K562 (cell line): ENCODE results near the gene CSF1. TPM values are rescaled to one million over a fixed set of nuclear protein-coding genes. Genes with fewer than 3 reads are reported as not detected.

Experiments
- ATAC-seq: fragments of 200-7000 bp; cut with Tn5 transposase; 3 replicates; pipeline ENCODE4 v1.9.1; 2020; ENCODE audit warnings: moderate library complexity
- BruUV-seq: library from RNA; stranded (reverse); fragments of 400-500 nt; replicated peaks from 2 replicates; lab custom pipeline; 2021; lab: Mats Ljungman, UMichigan
- CTCF ChIA-PET: fragments of 300-600 bp; formaldehyde crosslinking; extraction: SDS; loops from one replicate; lab custom pipeline; 2021; ENCODE audit warnings: low intra/inter-chr PET ratio; lab: Yijun Ruan, JAX
- POLR2A ChIA-PET: fragments of 300-600, 350-650 bp; sonication (Branson Sonifier 250); formaldehyde crosslinking; extraction: SDS; loops from one replicate; lab custom pipeline; 2021; ENCODE audit warnings: antibody characterized with exemption, inconsistent platforms; lab: Yijun Ruan, JAX
- DNase-seq, 4 experiments: peaks; one replicate each; pipeline versions ENCODE4 v3.0.0 to v3.0.0-alpha.2; 2011 to 2018; ENCODE audit warnings: low spot score in 3 of 4, mixed read lengths in 3 of 4; ENCODE audit errors: extremely low read depth in 1 of 4
- FAIRE-seq: peaks from 2 replicates; lab custom pipeline; 2011; peaks lifted over from hg19 to GRCh38; lab: Jason Lieb, UNC
- H2AFZ ChIP-seq: 2 replicates; pipeline ENCODE4 v1.6.0; 2011; ENCODE audit warnings: low read depth, low read length, control low read depth, inconsistent platforms
- H3K27ac ChIP-seq: fragments of 200-600 bp; 3 replicates; pipeline ENCODE4 v1.8.0; 2011; ENCODE audit warnings: low read depth, mild to moderate bottlenecking, control low read depth, inconsistent platforms, low read length, moderate library complexity, mixed read lengths; ENCODE audit errors: extremely low read depth
- H3K27me3 ChIP-seq, 2 experiments: fragments of 300-600 bp in 1 of 2; 2 replicates in 1 of 2; 3 replicates in 1 of 2; pipeline versions ENCODE4 v1.6.0 to v1.8.0; 2011; ENCODE audit warnings: inconsistent platforms in 2 of 2, low read length in 2 of 2, mild to moderate bottlenecking in 1 of 2, mixed read lengths in 1 of 2, moderate library complexity in 1 of 2; ENCODE audit not compliant: control insufficient read depth in 2 of 2, insufficient read depth in 2 of 2
- H3K36me3 ChIP-seq: fragments of 300-600 bp; 3 replicates; pipeline ENCODE4 v1.8.0; 2011; ENCODE audit warnings: mild to moderate bottlenecking, low read length, inconsistent platforms; ENCODE audit not compliant: control insufficient read depth, insufficient read depth
- H3K4me1 ChIP-seq, 2 experiments: fragments of 200-600 bp in 1 of 2; replicated peaks in 1 of 2; 2 replicates in 1 of 2; 3 replicates in 1 of 2; pipeline versions ENCODE4 v1.5.1 to v1.8.0; 2011; ENCODE audit warnings: inconsistent platforms in 2 of 2, low read length in 2 of 2, mild to moderate bottlenecking in 1 of 2, mixed read lengths in 1 of 2, moderate library complexity in 1 of 2; ENCODE audit not compliant: control insufficient read depth in 2 of 2, insufficient read depth in 2 of 2
- H3K4me2 ChIP-seq: 2 replicates; pipeline ENCODE4 v1.6.1; 2011; ENCODE audit warnings: low read length, control low read depth, inconsistent platforms, mixed read lengths; ENCODE audit not compliant: insufficient read depth
- H3K4me3 ChIP-seq: fragments of 200-600 bp; sonication (generic), shearing (Covaris generic); 2 replicates; pipeline ENCODE4 v1.5.1; 2016; ENCODE audit warnings: control low read depth, inconsistent platforms
- H3K79me2 ChIP-seq: fragments of 200-600 bp; 3 replicates; pipeline ENCODE4 v1.8.0; 2011; ENCODE audit warnings: low read length, inconsistent platforms; ENCODE audit not compliant: control insufficient read depth, insufficient read depth
- H3K9ac ChIP-seq, 2 experiments: 2 replicates each; pipeline versions ENCODE4 v1.6.0 to v1.6.1; 2011; ENCODE audit warnings: low read depth in 2 of 2, low read length in 2 of 2, control low read depth in 1 of 2, inconsistent platforms in 1 of 2, mild to moderate bottlenecking in 1 of 2, mixed read lengths in 1 of 2; ENCODE audit not compliant: insufficient read depth in 1 of 2
- H3K9me1 ChIP-seq: one replicate; pipeline ENCODE4 v1.6.0; 2011; ENCODE audit warnings: inconsistent platforms, mild to moderate bottlenecking, low read length, moderate library complexity; ENCODE audit not compliant: control insufficient read depth, insufficient read depth
- H3K9me3 ChIP-seq: replicated peaks from 2 replicates; pipeline ENCODE4 v1.5.1; 2011; ENCODE audit warnings: low read depth, low read length, inconsistent platforms; ENCODE audit not compliant: control insufficient read depth, insufficient read depth
- H4K20me1 ChIP-seq: replicated peaks from 2 replicates; pipeline ENCODE4 v1.6.1; 2011; ENCODE audit warnings: low read length, inconsistent platforms, mixed read lengths; ENCODE audit not compliant: control insufficient read depth, insufficient read depth
- BRF1 ChIP-seq: IDR thresholded peaks from 3 replicates; pipeline ENCODE4 v1.6.1; 2011; ENCODE audit warnings: borderline replicate concordance, mild to moderate bottlenecking; ENCODE audit not compliant: insufficient read length; ENCODE audit errors: extremely low read depth
- CEBPG ChIP-seq, 3 experiments: fragments of 200-800 bp in 1 of 3; sonication (Bioruptor generic) in 1 of 3; sonication (generic) in 1 of 3; formaldehyde crosslinking in 1 of 3; IDR thresholded peaks in 2 of 3; conservative IDR thresholded peaks in 1 of 3; 2 replicates each; pipeline versions ENCODE4 v1.6.1 to v1.8.0; 2016 to 2022; ENCODE audit warnings: missing compliant biosample characterization in 2 of 3, missing genetic modification characterization in 2 of 3, mild to moderate bottlenecking in 1 of 3, missing genetic modification reagents in 1 of 3
- ELF4 ChIP-seq: fragments of 450-650 bp; formaldehyde crosslinking; IDR thresholded peaks from 2 replicates; pipeline ENCODE4 v1.4.0; 2022; ENCODE audit warnings: missing genetic modification characterization
- HCFC1 ChIP-seq: IDR thresholded peaks from 2 replicates; pipeline ENCODE4 v1.6.1; 2012; ENCODE audit warnings: low read depth, low read length, improper control_type of control experiment
- MAZ ChIP-seq, 2 experiments: fragments of 450-650 bp in 1 of 2; sonication (generic) in 1 of 2; formaldehyde crosslinking; IDR thresholded peaks in 1 of 2; conservative IDR thresholded peaks in 1 of 2; 2 replicates each; pipeline versions ENCODE4 v1.4.0 to v1.5.0; 2020; ENCODE audit warnings: mild to moderate bottlenecking in 1 of 2, missing genetic modification reagents in 1 of 2
- MED1 ChIP-seq: sonication (generic); formaldehyde crosslinking; IDR thresholded peaks from 2 replicates; pipeline ENCODE4 v1.8.1; 2023; ENCODE audit warnings: missing genetic modification reagents, borderline replicate concordance
- MIER1 ChIP-seq: fragments of 450-650 bp; IDR thresholded peaks from 2 replicates; pipeline ENCODE4 v1.6.1; 2016; ENCODE audit warnings: antibody characterized with exemption, mild to moderate bottlenecking, low read depth
- RBFOX2 ChIP-seq: fragments of 200-400 bp; formaldehyde crosslinking; IDR thresholded peaks from 2 replicates; pipeline ENCODE4 v1.6.1; 2017; ENCODE audit warnings: low read depth, mild to moderate bottlenecking, low read length, moderate library complexity
- SIN3B ChIP-seq: fragments of 450-650 bp; IDR thresholded peaks from 2 replicates; pipeline ENCODE4 v1.6.1; 2017; ENCODE audit warnings: low read depth, mild to moderate bottlenecking, moderate library complexity
- SMARCA4 ChIP-seq: fragments of 450-650 bp; IDR thresholded peaks from 2 replicates; pipeline ENCODE4 v1.6.1; 2016
- ZEB2 ChIP-seq: fragments of 450-650 bp; IDR thresholded peaks from 2 replicates; pipeline ENCODE4 v1.6.1; 2016
- ZNF165 ChIP-seq: fragments of 250-450 bp; sonication (Bioruptor Pico); IDR thresholded peaks from 2 replicates; pipeline ENCODE4 v1.4.0; 2020; ENCODE audit warnings: borderline replicate concordance
- ZNF174 ChIP-seq: fragments of 250-450 bp; sonication (Bioruptor Pico); IDR thresholded peaks from 2 replicates; pipeline ENCODE4 v1.4.0; 2020; ENCODE audit warnings: mild to moderate bottlenecking
- ZNF253 ChIP-seq: fragments of 250-450 bp; sonication (Bioruptor Pico); conservative IDR thresholded peaks from 2 replicates; pipeline ENCODE4 v1.6.1; 2021; ENCODE audit warnings: mild to moderate bottlenecking
- WGBS: fragments of 100-300 bp; shearing (Covaris generic); methylation state at CpG from one replicate; pipeline ENCODE4 v1.1.6; 2016; ENCODE audit warnings: low coverage, mixed read lengths; ENCODE audit not compliant: insufficient coverage; ENCODE audit errors: missing lambda C conversion rate; 5-methylcytosine and 5-hydroxymethylcytosine counted together
- in situ Hi-C: fragments of 300-500 bp; cut with MboI; formaldehyde crosslinking; loops from 4 replicates; pipeline ENCODE4 v1.15.0; 2018; ENCODE audit warnings: inconsistent platforms, mixed read lengths
- intact Hi-C: fragments of 100-400 bp; cut with micrococcal nuclease; formaldehyde crosslinking; loops from 2 replicates; pipeline ENCODE4 v1.14.2; 2022
- polyA plus RNA-seq, 8 experiments: library from polyadenylated mRNA; depleted of rRNA in 4 of 8; stranded (reverse) in 5 of 8; unstranded in 3 of 8; fragments of >200 nt; fragmentation: Nextera tagmentation in 2 of 8; fragmentation: Illumina TruSeq in 1 of 8; extraction: Ambion mirVana in 2 of 8; extraction: Trizol in 1 of 8; gene quantifications; 2 replicates each; pipeline versions ENCODE4 v1.2.1 to v1.2.3, GENCODE V29; 2011 to 2014; ENCODE audit warnings: inconsistent platforms in 1 of 8, missing spikeins in 1 of 8
- total RNA-seq, 7 experiments: library from RNA; depleted of rRNA in 6 of 7; stranded (reverse); fragments of >200 nt in 6 of 7; fragmentation: Illumina TruSeq in 2 of 7; extraction: Trizol in 2 of 7; gene quantifications; 2 replicates each; pipeline versions ENCODE4 v1.2.1 to v1.2.3, GENCODE V29; 2011 to 2021; ENCODE audit warnings: low replicate concordance in 1 of 7
- TF ChIP-seq, protein P1 (sequence below): fragments of 450-650 bp; formaldehyde crosslinking; conservative IDR thresholded peaks from 2 replicates; pipeline ENCODE4 v1.4.0; 2022; ENCODE audit warnings: mild to moderate bottlenecking, missing genetic modification characterization
- TF ChIP-seq, protein P2 (sequence below): sonication (generic); formaldehyde crosslinking; IDR thresholded peaks from 2 replicates; pipeline ENCODE4 v1.8.0; 2022; ENCODE audit warnings: mild to moderate bottlenecking, low read depth, missing genetic modification reagents
- TF ChIP-seq, protein P3 (sequence below): fragments of 450-650 bp; IDR thresholded peaks from 2 replicates; pipeline ENCODE4 v1.6.1; 2016; ENCODE audit warnings: borderline replicate concordance

The CSF1 gene
- total and polyA plus RNA-seq, 9 of the 15 experiments (the other 6 are each of a cell fraction or from before 2014, with no cell fraction given): 0.18 to 11.8 (median 2.8) TPM

DNA sequence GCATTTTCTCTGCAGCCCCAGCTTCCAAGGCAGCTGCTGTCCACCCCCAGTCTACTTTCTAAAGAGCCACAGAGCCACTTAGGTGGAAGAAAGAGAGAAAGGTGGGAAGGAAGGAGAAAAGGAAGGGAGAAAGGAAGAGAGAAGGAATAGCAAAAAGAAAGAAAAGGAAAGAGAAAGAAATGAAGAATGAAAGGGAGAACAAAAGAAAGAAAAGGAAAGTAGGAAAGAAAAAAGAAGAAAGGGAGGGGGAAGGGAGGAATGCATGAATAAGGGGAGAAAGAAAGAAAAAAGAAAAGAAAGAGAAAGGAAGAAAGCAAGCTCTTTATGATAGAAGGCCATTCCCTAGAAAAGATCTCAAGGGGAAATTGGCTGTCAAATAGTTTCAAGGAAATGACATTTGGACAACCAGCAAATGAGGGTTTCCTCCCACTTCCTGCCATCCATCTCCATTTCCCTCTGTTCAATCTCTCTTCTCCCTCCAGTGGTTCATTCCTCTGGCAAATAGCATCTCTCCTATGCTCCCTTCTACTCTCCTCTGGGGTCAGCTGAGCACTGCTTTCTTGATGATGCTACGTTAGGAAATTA, 3.4 kb upstream of the CSF1 start:
- intact Hi-C loops (no loop called here), in situ Hi-C loops (no loop called here)
- DNase-seq: no peak
- Histone ChIP-seq H3K4me3 (no peak overlapping the region), H4K20me1 (no peaks in the 10 kb centered on the region), H3K9ac (peak overlapping the region in 1 of 2 experiments; percentile 7; a peak in 1 of 4 replicates), H3K27ac (no peak overlapping the region), H3K36me3 (no peaks in the 10 kb centered on the region), H3K9me3 (no peaks in the 10 kb centered on the region), H3K27me3 (no peaks in the 10 kb centered on the region), H2AFZ (no peak overlapping the region), H3K9me1 (no peaks in the 10 kb centered on the region), H3K4me2 (no peak overlapping the region), H3K4me1 (peaks cover 28 to 30% of the 10 kb centered on the region in 2 experiments), H3K79me2 (peaks cover 13% of the 10 kb centered on the region)
- ChIA-PET CTCF (no interaction called here), POLR2A (interaction anchor here (1.1 to 4.0 kb wide), 6 partner anchors 10 to 110 kb away, joined by 3 to 15 read pairs (median 4); no protein-coding TSS in a partner anchor)
- no peak for FAIRE-seq
- WGBS: 10% methylated on average over 1 of the region's 1 CpG
- ATAC-seq: no peak
- BruUV-seq: no TSS peak
- TF ChIP-seq, protein P1, sequence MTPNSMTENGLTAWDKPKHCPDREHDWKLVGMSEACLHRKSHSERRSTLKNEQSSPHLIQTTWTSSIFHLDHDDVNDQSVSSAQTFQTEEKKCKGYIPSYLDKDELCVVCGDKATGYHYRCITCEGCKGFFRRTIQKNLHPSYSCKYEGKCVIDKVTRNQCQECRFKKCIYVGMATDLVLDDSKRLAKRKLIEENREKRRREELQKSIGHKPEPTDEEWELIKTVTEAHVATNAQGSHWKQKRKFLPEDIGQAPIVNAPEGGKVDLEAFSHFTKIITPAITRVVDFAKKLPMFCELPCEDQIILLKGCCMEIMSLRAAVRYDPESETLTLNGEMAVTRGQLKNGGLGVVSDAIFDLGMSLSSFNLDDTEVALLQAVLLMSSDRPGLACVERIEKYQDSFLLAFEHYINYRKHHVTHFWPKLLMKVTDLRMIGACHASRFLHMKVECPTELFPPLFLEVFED (CRISPR knock-in tag): 0 out of 2 replicates have a peak, but pooled peaks have one; percentile 77
- peak; percentile 46; the same call in 1 of the 2 replicates for TF ChIP-seq ELF4 (CRISPR knock-in tag)
- TF ChIP-seq SMARCA4: 0 out of 2 replicates have a peak, but pooled peaks have one; percentile 19
- TF ChIP-seq, protein P2, sequence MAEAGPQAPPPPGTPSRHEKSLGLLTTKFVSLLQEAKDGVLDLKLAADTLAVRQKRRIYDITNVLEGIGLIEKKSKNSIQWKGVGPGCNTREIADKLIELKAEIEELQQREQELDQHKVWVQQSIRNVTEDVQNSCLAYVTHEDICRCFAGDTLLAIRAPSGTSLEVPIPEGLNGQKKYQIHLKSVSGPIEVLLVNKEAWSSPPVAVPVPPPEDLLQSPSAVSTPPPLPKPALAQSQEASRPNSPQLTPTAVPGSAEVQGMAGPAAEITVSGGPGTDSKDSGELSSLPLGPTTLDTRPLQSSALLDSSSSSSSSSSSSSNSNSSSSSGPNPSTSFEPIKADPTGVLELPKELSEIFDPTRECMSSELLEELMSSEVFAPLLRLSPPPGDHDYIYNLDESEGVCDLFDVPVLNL (CRISPR knock-in tag): no peak
- no peak for TF ChIP-seq MED1
- TF ChIP-seq ZNF174 (CRISPR knock-in tag): no peak
- TF ChIP-seq MAZ (CRISPR knock-in tag; conservative IDR thresholded peaks at IDR 0.05 in 1 of 2, IDR thresholded peaks at IDR 0.05 in 1 of 2): 0 out of 4 replicates have a peak, but pooled peaks of 1 of the 2 experiments have one; percentile 39
- TF ChIP-seq RBFOX2: no peak
- 0 out of 2 replicates have a peak, but pooled peaks have one; percentile 30 for TF ChIP-seq MIER1
- TF ChIP-seq, protein P3, sequence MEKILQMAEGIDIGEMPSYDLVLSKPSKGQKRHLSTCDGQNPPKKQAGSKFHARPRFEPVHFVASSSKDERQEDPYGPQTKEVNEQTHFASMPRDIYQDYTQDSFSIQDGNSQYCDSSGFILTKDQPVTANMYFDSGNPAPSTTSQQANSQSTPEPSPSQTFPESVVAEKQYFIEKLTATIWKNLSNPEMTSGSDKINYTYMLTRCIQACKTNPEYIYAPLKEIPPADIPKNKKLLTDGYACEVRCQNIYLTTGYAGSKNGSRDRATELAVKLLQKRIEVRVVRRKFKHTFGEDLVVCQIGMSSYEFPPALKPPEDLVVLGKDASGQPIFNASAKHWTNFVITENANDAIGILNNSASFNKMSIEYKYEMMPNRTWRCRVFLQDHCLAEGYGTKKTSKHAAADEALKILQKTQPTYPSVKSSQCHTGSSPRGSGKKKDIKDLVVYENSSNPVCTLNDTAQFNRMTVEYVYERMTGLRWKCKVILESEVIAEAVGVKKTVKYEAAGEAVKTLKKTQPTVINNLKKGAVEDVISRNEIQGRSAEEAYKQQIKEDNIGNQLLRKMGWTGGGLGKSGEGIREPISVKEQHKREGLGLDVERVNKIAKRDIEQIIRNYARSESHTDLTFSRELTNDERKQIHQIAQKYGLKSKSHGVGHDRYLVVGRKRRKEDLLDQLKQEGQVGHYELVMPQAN: 0 out of 2 replicates have a peak, but pooled peaks have one; percentile 27
- TF ChIP-seq ZEB2: no peak
- TF ChIP-seq HCFC1: no peak
- TF ChIP-seq BRF1: no peak
- TF ChIP-seq CEBPG (CRISPR knock-in tag; IDR thresholded peaks at IDR 0.05): no peak
- no peak for TF ChIP-seq CEBPG (tag; conservative IDR thresholded peaks at IDR 0.05 in 1 of 2, IDR thresholded peaks at IDR 0.05 in 1 of 2)
- TF ChIP-seq ZNF165 (CRISPR knock-in tag): no peak
- TF ChIP-seq SIN3B: no peak
- no peak for TF ChIP-seq ZNF253 (CRISPR knock-in tag)
